HEK293 (cell line): Measurements from ENCODE around the gene CABP4.

Experiments
- CTCF ChIA-PET: fragments of 350-600 bp; formaldehyde crosslinking; extraction: SDS; loops from one replicate; lab custom pipeline; 2021; ENCODE audit warnings: antibody characterized with exemption; lab: Yijun Ruan, JAX
- POLR2A ChIA-PET: fragments of 300-600 bp; formaldehyde crosslinking; extraction: SDS; loops from one replicate; lab custom pipeline; 2020; ENCODE audit warnings: antibody characterized with exemption, inconsistent platforms; lab: Yijun Ruan, JAX
- H3K27ac ChIP-seq: fragments of 200-500 bp; sonication (Bioruptor generic); 2 replicates; pipeline ENCODE4 v1.5.1; 2014; ENCODE audit warnings: low read depth, low read length, control low read depth, inconsistent platforms; ENCODE audit errors: extremely low read depth
- H3K36me3 ChIP-seq, 2 experiments: fragments of 200-500 bp in 1 of 2; sonication (Bioruptor generic) in 1 of 2; 1 replicate in 1 of 2; 2 replicates in 1 of 2; pipeline ENCODE4 v1.5.1; 2014 to 2017; ENCODE audit warnings: inconsistent platforms in 2 of 2, low read length in 2 of 2; ENCODE audit not compliant: control insufficient read depth in 2 of 2, insufficient read depth in 1 of 2
- H3K4me1 ChIP-seq: fragments of 200-500 bp; sonication (Bioruptor generic); 2 replicates; pipeline ENCODE4 v1.5.1; 2014; ENCODE audit warnings: mild to moderate bottlenecking, low read length, inconsistent platforms; ENCODE audit not compliant: control insufficient read depth, insufficient read depth
- H3K4me3 ChIP-seq: 2 replicates; pipeline ENCODE4 v1.5.1; 2011; ENCODE audit warnings: low read depth, mild to moderate bottlenecking, control low read depth, low read length, moderate library complexity
- H3K9me3 ChIP-seq: fragments of 200-500 bp; sonication (Bioruptor generic); 2 replicates; pipeline ENCODE4 v1.5.1; 2014; ENCODE audit warnings: low read depth, low read length, inconsistent platforms; ENCODE audit not compliant: control insufficient read depth, insufficient read depth
- ATF2 ChIP-seq: fragments of 450-650 bp; formaldehyde crosslinking; IDR thresholded peaks from 2 replicates; pipeline ENCODE4 v1.5.1; 2016; ENCODE audit warnings: missing biosample characterization, missing genetic modification characterization, low read depth
- BCL11A ChIP-seq: fragments of 450-650 bp; formaldehyde crosslinking; IDR thresholded peaks from 2 replicates; pipeline ENCODE4 v1.5.1; 2016; ENCODE audit warnings: low read depth, missing biosample characterization, missing genetic modification characterization
- BCL6B ChIP-seq: fragments of 450-650 bp; formaldehyde crosslinking; IDR thresholded peaks from 2 replicates; pipeline ENCODE4 v1.5.1; 2017; ENCODE audit warnings: missing biosample characterization, missing genetic modification characterization
- GLI4 ChIP-seq: fragments of 450-650 bp; formaldehyde crosslinking; IDR thresholded peaks from 2 replicates; pipeline ENCODE4 v1.5.1; 2016; ENCODE audit warnings: missing biosample characterization, missing genetic modification characterization
- KLF10 ChIP-seq: fragments of 450-650 bp; IDR thresholded peaks from 2 replicates; pipeline ENCODE4 v1.5.1; 2018; ENCODE audit warnings: missing biosample characterization, mild to moderate bottlenecking, missing genetic modification characterization
- PBX3 ChIP-seq: sonication (generic); formaldehyde crosslinking; IDR thresholded peaks from 2 replicates; pipeline ENCODE4 v1.8.1; 2022; ENCODE audit warnings: mild to moderate bottlenecking, moderate library complexity, missing genetic modification reagents
- PRDM4 ChIP-seq: fragments of 450-650 bp; formaldehyde crosslinking; IDR thresholded peaks from 2 replicates; pipeline ENCODE4 v1.5.1; 2017; ENCODE audit warnings: missing biosample characterization, missing genetic modification characterization
- REST ChIP-seq: fragments of 450-650 bp; formaldehyde crosslinking; IDR thresholded peaks from 2 replicates; pipeline ENCODE4 v1.5.1; 2016; ENCODE audit warnings: missing biosample characterization, missing genetic modification characterization
- ZBTB1 ChIP-seq: fragments of 450-650 bp; formaldehyde crosslinking; IDR thresholded peaks from 2 replicates; pipeline ENCODE4 v1.5.1; 2016; ENCODE audit warnings: missing biosample characterization, missing genetic modification characterization
- ZNF133 ChIP-seq: fragments of 450-650 bp; formaldehyde crosslinking; IDR thresholded peaks from 2 replicates; pipeline ENCODE4 v1.5.1; 2016; ENCODE audit warnings: missing biosample characterization, missing genetic modification characterization
- ZNF2 ChIP-seq: fragments of 450-650 bp; formaldehyde crosslinking; IDR thresholded peaks from 2 replicates; pipeline ENCODE4 v1.5.1; 2016; ENCODE audit warnings: missing biosample characterization, missing genetic modification characterization
- ZNF341 ChIP-seq: fragments of 450-650 bp; formaldehyde crosslinking; IDR thresholded peaks from 2 replicates; pipeline ENCODE4; 2016; ENCODE audit warnings: low read depth, missing biosample characterization, missing genetic modification characterization
- ZNF354C ChIP-seq: fragments of 450-650 bp; formaldehyde crosslinking; IDR thresholded peaks from 2 replicates; pipeline ENCODE4 v1.5.1; 2016; ENCODE audit warnings: missing biosample characterization, missing genetic modification characterization, low read depth, borderline replicate concordance
- ZNF391 ChIP-seq: fragments of 450-650 bp; formaldehyde crosslinking; IDR thresholded peaks from 2 replicates; pipeline ENCODE4 v1.5.1; 2016; ENCODE audit warnings: low read depth, missing biosample characterization, missing genetic modification characterization, borderline replicate concordance
- ZNF416 ChIP-seq: fragments of 450-650 bp; formaldehyde crosslinking; IDR thresholded peaks from 2 replicates; pipeline ENCODE4 v1.5.1; 2016; ENCODE audit warnings: missing biosample characterization, missing genetic modification characterization
- ZNF473 ChIP-seq: fragments of 450-650 bp; formaldehyde crosslinking; IDR thresholded peaks from 2 replicates; pipeline ENCODE4 v1.5.1; 2017; ENCODE audit warnings: missing biosample characterization, missing genetic modification characterization
- ZNF488 ChIP-seq: fragments of 450-650 bp; formaldehyde crosslinking; IDR thresholded peaks from 2 replicates; pipeline ENCODE4 v1.5.1; 2016; ENCODE audit warnings: missing biosample characterization, missing genetic modification characterization
- ZNF629 ChIP-seq: fragments of 450-650 bp; formaldehyde crosslinking; IDR thresholded peaks from 2 replicates; pipeline ENCODE4 v1.5.1; 2017; ENCODE audit warnings: missing biosample characterization, missing genetic modification characterization
- ZNF654 ChIP-seq: fragments of 450-650 bp; formaldehyde crosslinking; IDR thresholded peaks from 2 replicates; pipeline ENCODE4 v1.5.1; 2016; ENCODE audit warnings: low read depth, missing biosample characterization, missing genetic modification characterization
- ZNF664 ChIP-seq: fragments of 450-650 bp; formaldehyde crosslinking; IDR thresholded peaks from 2 replicates; pipeline ENCODE4 v1.5.1; 2016; ENCODE audit warnings: missing biosample characterization, missing genetic modification characterization
- ZNF704 ChIP-seq: fragments of 450-650 bp; formaldehyde crosslinking; IDR thresholded peaks from 2 replicates; pipeline ENCODE4 v1.5.1; 2016; ENCODE audit warnings: missing biosample characterization, missing genetic modification characterization
- ZSCAN23 ChIP-seq: fragments of 450-650 bp; formaldehyde crosslinking; IDR thresholded peaks from 2 replicates; pipeline ENCODE4 v1.5.1; 2016; ENCODE audit warnings: missing biosample characterization, missing genetic modification characterization
- ZXDB ChIP-seq: fragments of 450-650 bp; formaldehyde crosslinking; IDR thresholded peaks from 2 replicates; pipeline ENCODE4 v1.5.1; 2016; ENCODE audit warnings: missing biosample characterization, missing genetic modification characterization

Gene CABP4

GRCh38 chr11:67435727-67436458, 19.3 kb upstream of the CABP4 start (continued):
- TF ChIP-seq PRDM4 (tag by site-specific recombination), result no peak
- TF ChIP-seq BCL11A (tag by site-specific recombination), result no peak
- TF ChIP-seq ZNF704 (tag by site-specific recombination), result no peak
- no peak for TF ChIP-seq ZNF2 (tag by site-specific recombination)
- TF ChIP-seq ZNF654 (tag by site-specific recombination), result no peak
- no peak for TF ChIP-seq ZNF664 (tag by site-specific recombination)

- Histone ChIP-seq H3K9me3 (no peaks in the 10 kb centered on the region), H3K4me3 (no peak overlapping the region), H3K36me3 (peaks cover 0 to 86% of the 10 kb centered on the region in 2 experiments; a peak in 1 of 3 replicates), H3K27ac (no peak overlapping the region), H3K4me1 (no peaks in the 10 kb centered on the region)
- POLR2A ChIA-PET, result interaction anchor here (0.6 to 1.5 kb wide), 7 partner anchors 8 to 90 kb away, joined by 3 to 6 read pairs (median 4); partner anchors contain the start of genes PPP1CA, RPS6KB2 and TMEM134
- CTCF ChIA-PET, result interaction anchor here (1.2 kb wide), 1 partner anchor 35 kb away, joined by 5 read pairs; the partner anchor contains the start of gene PPP1CA
- TF ChIP-seq ZNF391 (tag by site-specific recombination) (no peak), ZXDB (tag by site-specific recombination) (0 out of 2 replicates have a peak, but pooled peaks have one; percentile 30), ZSCAN23 (tag by site-specific recombination) (0 out of 2 replicates have a peak, but pooled peaks have one; percentile 42), ZNF341 (tag by site-specific recombination) (peak; percentile 88), ZNF133 (tag by site-specific recombination) (no peak), ATF2 (tag by site-specific recombination) (no peak), BCL6B (tag by site-specific recombination) (no peak), ZNF416 (tag by site-specific recombination) (no peak), ZBTB1 (tag by site-specific recombination) (no peak), ZNF473 (tag by site-specific recombination) (no peak), ZNF629 (tag by site-specific recombination) (peak; percentile 64; the same call in 1 of the 2 replicates), ZNF354C (tag by site-specific recombination) (no peak), KLF10 (tag by site-specific recombination) (no peak), ZNF488 (tag by site-specific recombination) (no peak), REST (tag by site-specific recombination) (no peak), GLI4 (tag by site-specific recombination) (no peak), PBX3 (CRISPR knock-in tag) (no peak)
Observed at GRCh38 chr11:67436459-67437081, 18.6 kb upstream of the CABP4 start.
